ENCODE data around the gene UACA.
A peak's percentile ranks its signal among the peaks of the same experiment; 100 is the strongest.

UACA gene

GRCh38 chr15:70701891-70702568 lies 61.3 kb downstream of the UACA start:
- H3K4me1 ChIP-seq (ENCODE audit: insufficient read depth, poor library complexity, severe bottlenecking): peaks cover 61% of the 10 kb centered on the region
- peaks cover 15% of the 10 kb centered on the region for H3K36me3 ChIP-seq (ENCODE audit: low read depth)
- DNase-seq (ENCODE audit: low spot score) (no peak), ATAC-seq (ENCODE audit: low read depth) (peak; percentile 93)
- TF ChIP-seq CTCF (IDR thresholded peaks at IDR 0.05; ENCODE audit: poor library complexity, severe bottlenecking): no peak
- no peaks in the 10 kb centered on the region for H3K27me3 ChIP-seq (ENCODE audit: insufficient read depth, poor library complexity, severe bottlenecking)
- H3K4me3 ChIP-seq (ENCODE audit: severe bottlenecking): no peak overlapping the region
- H3K9me3 ChIP-seq (ENCODE audit: severe bottlenecking): no peaks in the 10 kb centered on the region
- H3K27ac ChIP-seq (ENCODE audit: poor library complexity, severe bottlenecking): peak overlapping the region; percentile 35

GRCh38 chr15:70701171-70701570 lies 62.2 kb downstream of the UACA start:
- H3K27ac ChIP-seq (ENCODE audit: poor library complexity, severe bottlenecking): peak overlapping the region; percentile 35
- no peak overlapping the region for H3K4me3 ChIP-seq (ENCODE audit: severe bottlenecking)
- peaks cover 61% of the 10 kb centered on the region for H3K4me1 ChIP-seq (ENCODE audit: insufficient read depth, poor library complexity, severe bottlenecking)
- H3K27me3 ChIP-seq (ENCODE audit: insufficient read depth, poor library complexity, severe bottlenecking): no peaks in the 10 kb centered on the region
- H3K9me3 ChIP-seq (ENCODE audit: severe bottlenecking): no peaks in the 10 kb centered on the region
- TF ChIP-seq CTCF (IDR thresholded peaks at IDR 0.05; ENCODE audit: poor library complexity, severe bottlenecking): no peak
- ATAC-seq (ENCODE audit: low read depth) (no peak), DNase-seq (ENCODE audit: low spot score) (no peak)
- peaks cover 21% of the 10 kb centered on the region for H3K36me3 ChIP-seq (ENCODE audit: low read depth)

DNA sequence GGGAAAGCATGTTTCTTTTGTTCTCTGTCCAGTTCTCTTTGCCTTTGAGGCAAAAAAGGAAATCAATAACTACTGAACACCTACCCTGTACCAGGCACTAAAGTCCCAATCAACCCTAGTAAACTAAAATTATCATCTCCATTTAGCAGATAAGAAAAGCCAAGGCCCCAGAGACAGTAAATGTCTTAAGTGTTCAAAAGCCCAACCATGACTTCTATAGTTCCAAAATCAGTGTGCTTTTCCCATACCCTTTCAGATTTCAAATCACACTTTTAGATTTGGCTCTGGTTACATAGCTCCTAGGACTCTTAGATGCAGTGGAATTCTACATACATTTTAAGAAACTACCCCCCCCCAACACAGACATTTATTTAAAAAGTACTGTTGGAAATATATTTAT lies 63.5 kb downstream of the UACA start:
- no peak for TF ChIP-seq CTCF (IDR thresholded peaks at IDR 0.05; ENCODE audit: poor library complexity, severe bottlenecking)
- ATAC-seq (ENCODE audit: low read depth) (no peak), DNase-seq (ENCODE audit: low spot score) (no peak)
- H3K27me3 ChIP-seq (ENCODE audit: insufficient read depth, poor library complexity, severe bottlenecking): no peaks in the 10 kb centered on the region
- no peak overlapping the region for H3K4me3 ChIP-seq (ENCODE audit: severe bottlenecking)
- H3K4me1 ChIP-seq (ENCODE audit: insufficient read depth, poor library complexity, severe bottlenecking): peaks cover 61% of the 10 kb centered on the region
- H3K36me3 ChIP-seq (ENCODE audit: low read depth): peaks cover 25% of the 10 kb centered on the region
- no peaks in the 10 kb centered on the region for H3K9me3 ChIP-seq (ENCODE audit: severe bottlenecking)
- H3K27ac ChIP-seq (ENCODE audit: poor library complexity, severe bottlenecking): no peak overlapping the region

- Histone ChIP-seq H3K4me3 (ENCODE audit: severe bottlenecking) (no peak overlapping the region), H3K27me3 (ENCODE audit: insufficient read depth, poor library complexity, severe bottlenecking) (no peaks in the 10 kb centered on the region), H3K9me3 (ENCODE audit: severe bottlenecking) (no peaks in the 10 kb centered on the region), H3K36me3 (ENCODE audit: low read depth) (peaks cover 32% of the 10 kb centered on the region), H3K4me1 (ENCODE audit: insufficient read depth, poor library complexity, severe bottlenecking) (peaks cover 59% of the 10 kb centered on the region), H3K27ac (ENCODE audit: poor library complexity, severe bottlenecking) (no peak overlapping the region)
- ATAC-seq (ENCODE audit: low read depth) (no peak), DNase-seq (ENCODE audit: low spot score) (no peak)
- TF ChIP-seq CTCF (IDR thresholded peaks at IDR 0.05; ENCODE audit: poor library complexity, severe bottlenecking): no peak
Observed at GRCh38 chr15:70698836-70699390, 64.4 kb downstream of the UACA start.

DNA sequence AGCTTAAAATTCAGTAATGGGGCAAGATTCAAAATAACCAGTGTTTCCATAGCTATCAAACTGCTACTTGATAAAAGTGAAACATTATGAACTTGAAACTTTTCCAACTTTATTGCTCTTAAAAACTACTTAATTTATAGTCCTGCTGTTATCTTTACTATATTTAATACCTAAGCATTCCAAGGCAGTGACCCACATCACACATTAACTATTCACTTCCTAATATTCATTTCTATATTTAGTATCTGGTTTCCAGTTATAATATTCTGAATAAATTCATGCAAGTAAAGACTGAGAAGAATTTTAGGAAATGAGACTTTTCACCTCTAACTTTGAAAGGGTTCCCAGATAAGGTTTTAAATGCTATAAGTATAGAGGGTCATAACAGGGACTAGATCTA lies 64.9 kb downstream of the UACA start:
- Histone ChIP-seq H3K9me3 (ENCODE audit: severe bottlenecking) (no peaks in the 10 kb centered on the region), H3K4me1 (ENCODE audit: insufficient read depth, poor library complexity, severe bottlenecking) (peaks cover 54% of the 10 kb centered on the region), H3K27ac (ENCODE audit: poor library complexity, severe bottlenecking) (no peak overlapping the region), H3K36me3 (ENCODE audit: low read depth) (peaks cover 32% of the 10 kb centered on the region), H3K27me3 (ENCODE audit: insufficient read depth, poor library complexity, severe bottlenecking) (no peaks in the 10 kb centered on the region), H3K4me3 (ENCODE audit: severe bottlenecking) (no peak overlapping the region)
- DNase-seq (ENCODE audit: low spot score): no peak
- no peak for TF ChIP-seq CTCF (IDR thresholded peaks at IDR 0.05; ENCODE audit: poor library complexity, severe bottlenecking)
- no peak for ATAC-seq (ENCODE audit: low read depth)

Measured in RWPE2 (cell line).